HepG2 (cell line): ENCODE data around the gene MFN2. TPM values are rescaled to one million over a fixed set of nuclear protein-coding genes. Genes with fewer than 3 reads are reported as not detected.
A peak's percentile ranks its signal among the peaks of the same experiment; 100 is the strongest.

Experiments
- ATAC-seq: fragments of 200-7000 bp; cut with Tn5 transposase; 3 replicates; pipeline ENCODE4 v1.9.1; 2020; ENCODE audit warnings: mild to moderate bottlenecking, moderate library complexity
- BruUV-seq: library from RNA; stranded (reverse); fragments of 400-500 nt; replicated peaks from 2 replicates; lab custom pipeline; 2021; lab: Mats Ljungman, UMichigan
- CTCF ChIA-PET: fragments of 300-600 bp; formaldehyde crosslinking; extraction: SDS; loops from one replicate; lab custom pipeline; 2021; ENCODE audit warnings: low total read pairs, inconsistent platforms, low intra/inter-chr PET ratio; lab: Yijun Ruan, JAX
- POLR2A ChIA-PET: fragments of 350-600 bp; sonication (Branson Sonifier 250); formaldehyde crosslinking; loops from one replicate; lab custom pipeline; 2020; ENCODE audit warnings: antibody characterized with exemption, inconsistent platforms; lab: Yijun Ruan, JAX
- DNase-seq: peaks from one replicate; pipeline ENCODE4 v3.0.0-alpha.2; 2015; ENCODE audit warnings: low spot score
- FAIRE-seq: peaks from 3 replicates; lab custom pipeline; 2011; peaks lifted over from hg19 to GRCh38; lab: Jason Lieb, UNC
- H2AFZ ChIP-seq: one replicate; pipeline ENCODE4 v1.6.1; 2011; ENCODE audit warnings: low read length, inconsistent platforms
- H3K27ac ChIP-seq: fragments of 300-600 bp; 3 replicates; pipeline ENCODE4 v1.8.0; 2011; ENCODE audit warnings: mixed run types, mild to moderate bottlenecking, mixed read lengths, low read length, inconsistent platforms; ENCODE audit not compliant: insufficient read depth; ENCODE audit errors: extremely low read length
- H3K27me3 ChIP-seq, 2 experiments: fragments of 200-600 bp in 1 of 2; 2 replicates in 1 of 2; 3 replicates in 1 of 2; pipeline versions ENCODE4 v1.6.0 to v1.8.0; 2011; ENCODE audit warnings: low read length in 2 of 2, mild to moderate bottlenecking in 2 of 2, moderate library complexity in 2 of 2, inconsistent platforms in 1 of 2; ENCODE audit not compliant: insufficient read depth in 2 of 2, control insufficient read depth in 1 of 2
- H3K36me3 ChIP-seq, 2 experiments: fragments of 200-600 bp in 1 of 2; replicated peaks in 1 of 2; 2 replicates in 1 of 2; 3 replicates in 1 of 2; pipeline versions ENCODE4 v1.5.1 to v1.8.0; 2011; ENCODE audit warnings: low read length in 2 of 2, inconsistent platforms in 1 of 2; ENCODE audit not compliant: insufficient read depth in 2 of 2, control insufficient read depth in 1 of 2
- H3K4me1 ChIP-seq: 2 replicates; pipeline ENCODE4 v1.5.1; 2012; ENCODE audit warnings: low read length, inconsistent platforms; ENCODE audit not compliant: insufficient read depth
- H3K4me2 ChIP-seq: 2 replicates; pipeline ENCODE4 v1.6.0; 2011; ENCODE audit warnings: low read depth, low read length, inconsistent platforms
- H3K4me3 ChIP-seq, 3 experiments: fragments of 200-600 bp in 1 of 3; sonication (generic), shearing (Covaris generic) in 1 of 3; replicated peaks in 1 of 3; 2 replicates each; pipeline ENCODE4 v1.5.1; 2011 to 2016; ENCODE audit warnings: low read length in 3 of 3, inconsistent platforms in 2 of 3, low read depth in 2 of 3, mild to moderate bottlenecking in 2 of 3, control low read depth in 1 of 3, mixed read lengths in 1 of 3; ENCODE audit not compliant: insufficient read depth in 1 of 3
- H3K79me2 ChIP-seq: one replicate; pipeline ENCODE4 v1.6.1; 2011; ENCODE audit warnings: low read length, inconsistent platforms; ENCODE audit not compliant: insufficient read depth
- H3K9ac ChIP-seq: 2 replicates; pipeline ENCODE4 v1.6.0; 2011; ENCODE audit warnings: mild to moderate bottlenecking, low read depth, low read length, inconsistent platforms; ENCODE audit not compliant: insufficient read depth
- H3K9me3 ChIP-seq: 2 replicates; pipeline ENCODE4 v1.5.1; 2012; ENCODE audit warnings: mild to moderate bottlenecking, low read length
- H4K20me1 ChIP-seq: 2 replicates; pipeline ENCODE4 v1.6.0; 2011; ENCODE audit warnings: inconsistent platforms, mild to moderate bottlenecking, low read length, moderate library complexity; ENCODE audit not compliant: insufficient read depth
- CTCF ChIP-seq: sonication (generic); formaldehyde crosslinking; IDR thresholded peaks from 2 replicates; pipeline ENCODE4 v1.5.0; 2020; ENCODE audit warnings: mild to moderate bottlenecking, missing genetic modification reagents, moderate library complexity
- DNMT1 ChIP-seq: sonication (generic); formaldehyde crosslinking; IDR thresholded peaks from 2 replicates; pipeline ENCODE4 v1.5.1; 2020; ENCODE audit warnings: mild to moderate bottlenecking, missing genetic modification reagents
- STAG1 ChIP-seq: sonication (generic); formaldehyde crosslinking; IDR thresholded peaks from 2 replicates; pipeline ENCODE4 v1.4.0; 2020; ENCODE audit warnings: missing genetic modification reagents
- TFE3 ChIP-seq: IDR thresholded peaks from 2 replicates; pipeline ENCODE4 v1.6.1; 2016
- XBP1 ChIP-seq: sonication (generic); formaldehyde crosslinking; IDR thresholded peaks from 2 replicates; pipeline ENCODE4 v1.5.0; 2020; ENCODE audit warnings: missing genetic modification reagents
- ZNF121 ChIP-seq: sonication (generic); formaldehyde crosslinking; IDR thresholded peaks from 2 replicates; pipeline ENCODE4 v1.5.0; 2020; ENCODE audit warnings: mild to moderate bottlenecking, missing genetic modification reagents
- WGBS: methylation state at CpG from one replicate; pipeline ENCODE4 v1.1.6; 2017; ENCODE audit warnings: low lambda C conversion rate; 5-methylcytosine and 5-hydroxymethylcytosine counted together
- in situ Hi-C: cut with HindIII; loops from 2 replicates; pipeline ENCODE4 v1.10.0; 2017; ENCODE audit warnings: low pct_unique_long_range_greater_than_20kb; ENCODE audit not compliant: extremely low pct_ligation_motif_present
- intact Hi-C: fragments of 100-400 bp; cut with micrococcal nuclease; formaldehyde crosslinking; loops from one replicate; pipeline ENCODE4 v1.10.0; 2022; ENCODE audit not compliant: unreplicated experiment
- polyA plus RNA-seq, 8 experiments: library from polyadenylated mRNA; depleted of rRNA in 3 of 8; stranded (reverse) in 7 of 8; unstranded in 1 of 8; fragments of >200 nt; fragmentation: Illumina TruSeq in 4 of 8; extraction: Trizol in 4 of 8; gene quantifications; 2 replicates each; pipeline versions ENCODE4 v1.2.1 to v1.2.3, GENCODE V29; 2011 to 2016; ENCODE audit warnings: low read depth in 4 of 8, missing spikeins in 1 of 8, mixed read lengths in 1 of 8; ENCODE audit not compliant: insufficient read depth in 1 of 8
- total RNA-seq, 5 experiments: library from RNA; depleted of rRNA; stranded (reverse); fragments of >200 nt; fragmentation: Illumina TruSeq; extraction: Trizol; gene quantifications; 2 replicates each; pipeline ENCODE4 v1.2.3, GENCODE V29; 2016; ENCODE audit warnings: low read depth in 1 of 5

Gene MFN2
- total and polyA plus RNA-seq, 2 of the 13 experiments (the other 11 are each of a cell fraction or from before 2014, with no cell fraction given) = 38.7 to 60.9 TPM

DNA sequence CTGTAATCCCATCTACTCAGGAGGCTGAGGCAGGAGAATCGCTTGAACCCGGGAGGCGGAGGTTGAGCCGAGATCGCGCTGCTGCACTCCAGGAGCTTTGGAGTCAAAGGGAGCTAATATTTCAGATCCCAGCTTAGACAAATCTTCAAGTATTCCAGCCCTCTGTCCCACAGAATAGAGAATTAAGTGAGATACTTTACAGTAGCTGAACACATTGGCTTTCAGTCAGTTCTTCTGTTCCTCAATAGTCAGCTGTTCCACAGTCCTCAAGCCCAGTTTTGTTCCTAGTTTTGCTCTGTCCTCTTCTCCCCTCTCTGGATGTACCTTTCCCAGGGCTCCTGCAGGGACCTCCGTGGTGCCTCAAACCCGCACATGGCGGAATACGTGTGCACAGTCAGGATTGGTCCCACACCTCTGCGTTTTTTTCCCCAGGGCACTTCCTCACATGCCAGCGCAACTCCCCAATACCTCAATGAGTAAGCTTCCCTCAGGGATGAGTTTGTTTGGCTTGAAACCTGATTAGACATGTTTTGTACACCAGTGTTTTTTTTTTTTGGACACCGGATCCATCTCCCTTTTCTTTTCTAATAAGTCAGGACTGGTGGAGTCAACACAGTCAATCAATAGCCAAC is 1.2 kb downstream of the MFN2 start:
- WGBS = 85% methylated on average over 13 of the region's 13 CpGs
- Histone ChIP-seq H3K4me1 (peaks cover 71% of the 10 kb centered on the region), H3K9me3 (no peaks in the 10 kb centered on the region), H3K4me2 (peak overlapping the region; percentile 93), H2AFZ (no peak overlapping the region), H4K20me1 (no peaks in the 10 kb centered on the region; the same call in 1 of the 2 replicates), H3K79me2 (peaks cover 57% of the 10 kb centered on the region), H3K27me3 (peaks cover 0 to 3% of the 10 kb centered on the region in 2 experiments; a peak in 1 of 5 replicates), H3K36me3 (peaks cover 17 to 29% of the 10 kb centered on the region in 2 experiments; a peak in 4 of 5 replicates), H3K27ac (no peak overlapping the region), H3K9ac (peak overlapping the region; percentile 93; the same call in 1 of the 2 replicates), H3K4me3 (peak overlapping the region; percentile 91 to 98 (median 97); a peak in 5 of 6 replicates)
- in situ Hi-C loops (no loop called here), intact Hi-C loops (no loop called here)
- FAIRE-seq (no peak), ATAC-seq (no peak), DNase-seq (no peak)
- BruUV-seq = no TSS peak
- TF ChIP-seq DNMT1 (CRISPR knock-in tag) (no peak), ZNF121 (CRISPR knock-in tag) (no peak)
- POLR2A ChIA-PET = interaction anchor here (1.0 to 3.8 kb wide), 6 partner anchors 10 to 175 kb away, joined by 3 to 107 read pairs (median 17); partner anchors contain the start of genes CLCN6, KIAA2013, MIIP and MTHFR
- CTCF ChIA-PET = no interaction called here

DNA sequence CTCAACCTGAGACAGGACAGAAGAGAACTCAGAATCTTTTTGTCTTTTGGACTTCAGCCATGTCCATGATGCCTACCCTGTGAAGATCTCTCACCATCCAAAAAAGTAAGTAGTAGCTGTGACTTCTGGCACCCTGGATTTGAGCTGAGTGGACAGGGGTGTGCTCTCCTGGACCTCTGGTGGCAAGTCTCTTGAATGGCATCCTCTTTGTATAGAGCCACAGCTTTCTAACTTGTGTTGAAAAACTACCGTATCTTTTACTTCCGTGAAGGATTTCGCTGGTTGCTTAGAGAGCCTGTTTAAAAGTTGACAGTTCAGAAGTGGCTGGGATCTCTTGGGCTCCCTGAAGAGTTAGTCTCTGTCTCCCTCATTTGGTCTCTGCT is 1.8 kb downstream of the MFN2 start:
- ChIA-PET POLR2A (interaction anchor here (1.0 to 3.8 kb wide), 4 partner anchors 9 to 73 kb away, joined by 3 to 107 read pairs (median 20); partner anchors contain the start of gene MIIP), CTCF (no interaction called here)
- peaks cover 57% of the 10 kb centered on the region for H3K79me2 ChIP-seq
- in situ Hi-C loops (no loop called here), intact Hi-C loops (no loop called here)
- DNase-seq (peak; percentile 24), ATAC-seq (no peak), FAIRE-seq (peak; percentile 67)
- TF ChIP-seq STAG1 (peak; percentile 25; the same call in 1 of the 2 replicates), CTCF (CRISPR knock-in tag) (0 out of 2 replicates have a peak, but pooled peaks have one; percentile 7), XBP1 (no peak), TFE3 (CRISPR knock-in tag) (no peak)
- peak overlapping the region; percentile 93; the same call in 1 of the 2 replicates for H3K9ac ChIP-seq
- WGBS = 70% methylated on average over 3 of the region's 3 CpGs
- H3K4me1 ChIP-seq = peaks cover 71% of the 10 kb centered on the region
- H3K36me3 ChIP-seq = peaks cover 17 to 29% of the 10 kb centered on the region in 2 experiments; a peak in 4 of 5 replicates
- no peak overlapping the region for H3K27ac ChIP-seq
- H3K9me3 ChIP-seq = no peaks in the 10 kb centered on the region
- peak overlapping the region in 1 of 3 experiments; percentile 30; a peak in 2 of 6 replicates for H3K4me3 ChIP-seq
- BruUV-seq = no TSS peak
- H4K20me1 ChIP-seq = no peaks in the 10 kb centered on the region; the same call in 1 of the 2 replicates
- peaks cover 0 to 3% of the 10 kb centered on the region in 2 experiments; a peak in 1 of 5 replicates for H3K27me3 ChIP-seq
- H2AFZ ChIP-seq = no peak overlapping the region
- H3K4me2 ChIP-seq = peak overlapping the region; percentile 93
